Activated T-cell treated with anti-CD3 and anti-CD28 coated beads, Interleukin-2, amount 50 U/mL, for 48 hours (primary cell): ENCODE measurements around the gene TRPM2.
"Not testable (repeated sequence)": the region's sequence is repeated elsewhere in the genome, so short reads cannot be mapped to it uniquely, and the experiment has no call there.

Source experiments
- DNase-seq, 2 experiments: peaks; one replicate each; pipeline ENCODE4 v3.0.0-alpha.2; 2020

TRPM2 gene

DNA sequence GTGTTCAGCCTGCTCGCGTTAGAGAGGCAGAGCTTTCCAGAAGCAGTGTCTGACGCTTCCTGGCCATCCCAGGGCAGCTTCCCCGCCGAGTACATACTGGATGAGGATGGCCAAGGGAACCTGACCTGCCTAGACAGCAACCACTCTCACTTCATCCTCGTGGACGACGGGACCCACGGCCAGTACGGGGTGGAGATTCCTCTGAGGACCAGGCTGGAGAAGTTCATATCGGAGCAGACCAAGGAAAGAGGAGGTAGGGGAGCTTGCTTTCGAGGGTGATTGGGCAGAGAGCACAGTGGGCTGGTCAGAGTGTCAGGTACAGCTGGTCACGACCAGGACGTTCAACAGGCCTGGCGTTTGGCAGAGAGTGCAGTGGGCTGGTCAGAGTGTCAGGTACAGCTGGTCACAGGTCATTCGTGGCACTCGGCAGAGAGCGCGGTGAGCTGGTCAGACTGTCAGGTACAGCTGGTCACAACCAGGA, 22.4 kb downstream of the TRPM2 start:
- no peak for DNase-seq

DNA sequence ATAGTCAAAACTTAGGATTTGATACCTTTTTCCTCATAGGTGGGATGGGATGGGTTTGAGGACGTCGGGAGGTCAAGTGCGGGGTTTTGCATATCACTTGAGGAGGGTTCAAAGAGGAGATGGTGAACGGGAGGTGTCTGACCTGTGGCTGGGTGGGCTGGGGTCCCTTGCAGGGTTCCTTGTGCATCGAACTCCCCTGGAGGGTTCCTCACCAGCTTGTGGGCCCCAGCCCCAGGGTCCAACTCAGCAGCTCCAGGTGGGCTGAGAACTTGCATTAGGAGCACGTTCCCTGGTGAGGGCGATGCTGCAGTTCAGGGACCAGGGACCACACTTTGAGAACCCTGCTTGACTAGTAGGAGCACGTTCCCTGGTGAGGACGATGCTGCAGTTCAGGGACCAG, 23.2 kb downstream of the TRPM2 start:
- no peak for DNase-seq

DNA sequence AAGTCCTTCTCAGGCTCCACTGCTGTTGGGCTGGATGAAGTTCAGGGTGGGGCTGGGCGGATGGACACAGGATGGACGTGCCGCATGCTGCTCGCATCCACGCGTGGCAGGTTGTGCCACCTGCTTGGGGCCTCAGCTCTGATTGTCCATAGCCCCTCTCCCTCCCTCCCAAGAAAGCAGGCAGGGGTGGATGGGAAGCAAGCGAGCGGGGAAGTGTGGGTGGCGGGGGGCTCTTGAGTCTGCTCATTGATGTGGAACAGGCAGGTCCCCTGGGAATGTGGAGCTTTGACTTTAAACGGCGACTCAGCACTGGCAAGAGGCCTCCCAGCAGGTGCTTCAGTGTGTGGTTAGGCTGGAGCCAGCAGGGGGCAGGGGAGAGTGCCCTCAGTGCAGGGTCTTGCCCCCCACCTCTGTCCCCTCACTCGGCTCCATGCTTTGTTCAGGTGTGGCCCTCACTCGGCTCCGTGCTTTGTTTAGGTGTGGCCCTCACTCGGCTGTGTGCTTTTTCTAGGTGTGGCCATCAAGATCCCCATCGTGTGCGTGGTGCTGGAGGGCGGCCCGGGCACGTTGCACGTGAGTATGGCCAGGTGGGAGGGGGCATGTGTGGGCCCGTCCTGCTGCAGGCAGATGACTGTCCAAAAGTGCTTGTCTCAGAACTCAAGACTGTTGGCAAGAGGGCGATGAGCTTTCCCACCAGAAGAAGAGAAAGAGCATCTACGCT, 23.9 kb downstream of the TRPM2 start:
- DNase-seq = no peak

DNA sequence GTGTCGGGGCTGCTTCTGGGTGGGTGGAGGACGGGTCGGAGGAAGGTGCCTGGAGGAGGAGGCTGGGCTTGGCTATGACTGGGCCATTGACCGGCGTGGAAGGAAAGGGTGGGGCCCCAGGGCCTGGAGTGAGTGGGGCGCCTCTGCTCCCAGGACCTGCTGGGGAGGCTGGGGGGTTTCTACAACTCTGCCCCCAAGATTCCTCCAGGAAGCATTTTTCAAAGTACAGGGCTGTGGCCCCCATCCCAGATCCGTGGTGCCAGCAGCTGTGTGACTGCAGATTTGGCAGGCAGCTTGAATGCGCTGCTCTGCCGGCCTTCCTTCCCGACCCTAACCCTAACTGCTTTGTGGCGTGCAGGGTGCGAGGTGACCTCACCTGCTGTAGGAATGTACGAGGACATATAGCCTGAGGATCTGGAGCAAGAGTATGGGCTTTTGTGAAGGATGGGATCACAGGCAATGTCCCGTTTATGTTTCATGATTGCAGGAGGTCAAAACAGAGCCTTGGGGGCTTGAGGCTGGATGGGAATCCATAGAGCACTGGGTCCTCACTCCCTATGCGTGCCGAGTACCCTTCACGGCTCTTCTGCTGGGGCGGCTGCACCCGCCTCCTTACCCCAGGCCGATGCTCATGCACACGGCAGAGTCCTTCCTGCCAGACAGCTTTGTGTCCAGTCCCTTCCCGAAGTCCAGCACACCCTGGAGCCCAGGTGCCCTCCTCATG, 24.7 kb downstream of the TRPM2 start:
- DNase-seq = no peak

DNA sequence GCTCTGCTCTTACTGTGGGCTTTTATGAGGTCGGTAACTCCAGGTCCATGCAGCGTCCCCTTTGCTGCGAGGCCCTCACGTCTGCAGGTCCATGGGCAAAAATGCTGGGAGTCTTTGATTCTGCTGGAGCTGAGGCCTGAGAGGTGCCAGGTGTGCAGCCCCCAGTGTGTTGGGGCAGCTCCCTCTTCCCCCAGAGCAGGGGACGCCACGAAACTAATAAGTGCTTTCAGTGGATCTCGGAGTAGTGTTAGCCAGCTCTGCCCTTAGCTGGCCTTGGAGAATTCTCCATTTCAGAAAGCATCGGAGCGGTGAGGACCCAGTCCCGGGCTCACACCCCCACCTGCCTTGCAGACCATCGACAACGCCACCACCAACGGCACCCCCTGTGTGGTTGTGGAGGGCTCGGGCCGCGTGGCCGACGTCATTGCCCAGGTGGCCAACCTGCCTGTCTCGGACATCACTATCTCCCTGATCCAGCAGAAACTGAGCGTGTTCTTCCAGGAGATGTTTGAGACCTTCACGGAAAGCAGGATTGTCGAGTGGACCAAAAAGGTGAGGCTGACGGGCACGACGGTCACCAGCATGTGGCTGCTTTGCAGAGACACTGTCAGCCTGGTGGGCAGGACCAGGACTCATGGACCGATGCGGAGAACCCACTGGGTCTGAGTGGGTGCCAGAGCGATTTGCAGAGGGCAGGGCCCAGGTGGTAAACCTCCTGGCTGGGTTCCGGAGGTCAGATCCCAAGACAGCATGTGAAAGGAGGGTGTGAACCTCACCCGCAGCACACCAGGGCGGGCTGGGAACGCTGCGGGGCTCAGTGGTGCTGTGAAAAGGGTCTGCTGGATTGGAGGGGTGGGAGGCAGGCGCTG, 25.5 kb downstream of the TRPM2 start:
- no peak for DNase-seq

DNA sequence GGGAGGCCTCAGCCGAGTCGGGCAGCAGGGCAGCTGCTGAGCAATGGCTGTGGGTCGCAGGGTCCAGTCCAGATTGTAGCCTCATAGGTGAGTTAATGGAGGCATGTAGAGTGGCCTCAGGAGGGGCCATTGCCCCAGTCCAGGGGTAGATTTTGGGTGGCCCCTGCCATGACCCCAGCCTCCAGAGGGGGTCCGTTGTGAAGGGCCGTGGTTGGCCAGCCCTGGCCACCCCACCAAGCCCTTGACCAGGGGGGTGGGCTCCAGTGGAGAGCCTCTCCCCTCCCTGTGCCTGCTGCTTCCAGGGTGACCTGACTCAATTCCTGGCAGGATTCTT, 26.1 kb downstream of the TRPM2 start:
- DNase-seq = no peak

DNA sequence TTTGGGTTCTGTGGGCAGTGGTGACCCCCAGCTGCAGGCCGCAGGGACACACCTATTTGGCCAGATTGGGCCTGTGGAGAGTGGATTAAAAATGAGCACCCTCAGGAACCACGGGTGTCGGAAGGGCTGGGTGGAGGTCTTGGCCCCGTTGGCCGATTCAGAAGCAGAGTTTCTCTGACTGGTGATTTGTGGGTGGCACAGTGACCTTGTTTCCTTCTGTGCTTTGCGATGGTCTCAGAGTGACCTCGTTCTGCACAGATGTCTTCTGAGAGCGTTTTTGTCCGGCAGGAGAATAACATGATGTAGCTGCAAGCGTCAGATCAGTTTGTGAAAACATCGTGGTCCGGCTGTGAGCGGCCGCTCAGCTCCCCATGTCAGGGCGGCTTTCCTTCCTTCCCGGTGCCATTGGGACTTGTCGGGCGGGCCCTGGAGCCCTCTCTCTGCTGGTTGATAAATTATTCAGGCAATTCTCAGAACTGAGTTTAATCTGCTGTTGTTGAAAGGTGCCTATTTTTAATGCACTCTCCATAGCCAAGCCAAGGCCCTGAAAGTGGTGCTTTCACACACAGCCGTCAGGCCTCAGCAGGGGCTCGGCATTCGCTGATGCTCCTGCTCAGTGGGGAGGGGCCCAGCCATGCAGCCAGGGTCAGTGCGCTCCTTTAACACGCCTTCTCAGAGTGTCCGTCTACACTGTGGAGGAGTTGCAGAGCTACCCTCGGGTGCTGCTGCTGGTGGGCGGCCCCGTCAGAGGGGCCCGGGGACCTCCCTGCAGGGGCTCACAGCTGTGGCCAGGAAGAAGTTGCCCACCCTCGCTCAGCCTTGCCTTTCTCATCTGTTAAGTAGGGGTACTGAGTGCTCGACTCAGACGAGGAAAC, 26.8 kb downstream of the TRPM2 start:
- no peak for DNase-seq

DNA sequence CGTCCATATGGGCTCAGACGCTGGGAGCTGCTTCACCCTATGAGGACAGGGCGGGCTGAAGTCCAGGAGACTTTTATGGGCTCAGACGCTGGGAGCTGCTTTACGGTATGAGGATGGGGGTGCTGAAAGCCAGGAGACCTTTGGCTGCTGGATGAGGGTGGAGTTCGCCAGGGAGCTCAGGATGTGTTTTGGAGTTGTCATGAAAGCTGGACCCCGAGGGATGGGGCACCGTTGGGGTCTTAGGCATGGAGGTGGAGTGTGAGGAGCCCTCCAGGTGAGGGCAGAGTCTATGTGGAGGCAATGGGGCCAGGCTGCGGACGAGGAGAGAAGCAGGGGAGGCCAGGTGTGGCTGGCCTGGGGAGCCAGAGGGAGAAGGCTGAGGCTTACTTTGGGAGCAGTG, 27.5 kb downstream of the TRPM2 start:
- no peak for DNase-seq

DNA sequence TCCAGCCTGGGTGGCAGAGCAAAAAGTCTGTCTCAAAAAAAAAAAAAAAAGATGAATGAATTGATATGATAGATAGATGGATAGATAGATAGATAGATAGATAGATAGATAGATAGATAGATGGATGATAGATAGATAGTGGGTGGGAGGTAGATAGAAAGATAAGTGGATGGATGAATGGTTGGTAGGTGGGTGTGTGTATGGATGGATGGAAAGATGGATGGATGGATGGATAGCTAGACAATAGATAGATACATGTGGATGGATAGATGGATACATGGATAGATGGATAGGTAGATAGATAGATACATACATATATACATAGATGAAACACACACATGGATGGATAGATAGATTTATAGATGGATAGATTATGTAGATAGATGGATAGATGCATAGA, 28.5 kb downstream of the TRPM2 start:
- no peak for DNase-seq

DNA sequence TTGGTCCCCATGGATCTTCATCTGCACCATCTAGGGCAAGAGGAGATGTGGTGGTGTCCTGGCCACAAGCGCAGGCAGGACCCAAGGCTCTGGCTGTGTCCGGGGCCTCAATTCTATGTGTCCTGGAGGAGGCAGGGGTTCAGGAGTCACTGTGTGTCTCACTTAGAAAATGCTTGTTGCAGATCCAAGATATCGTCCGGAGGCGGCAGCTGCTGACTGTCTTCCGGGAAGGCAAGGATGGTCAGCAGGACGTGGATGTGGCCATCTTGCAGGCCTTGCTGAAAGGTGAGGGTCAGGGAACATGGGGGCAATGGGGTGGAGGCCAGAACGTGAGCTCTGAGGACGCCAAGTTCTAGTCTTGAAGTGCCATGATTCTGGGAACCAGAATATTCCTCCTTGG, 29.1 kb downstream of the TRPM2 start:
- DNase-seq = no peak

DNA sequence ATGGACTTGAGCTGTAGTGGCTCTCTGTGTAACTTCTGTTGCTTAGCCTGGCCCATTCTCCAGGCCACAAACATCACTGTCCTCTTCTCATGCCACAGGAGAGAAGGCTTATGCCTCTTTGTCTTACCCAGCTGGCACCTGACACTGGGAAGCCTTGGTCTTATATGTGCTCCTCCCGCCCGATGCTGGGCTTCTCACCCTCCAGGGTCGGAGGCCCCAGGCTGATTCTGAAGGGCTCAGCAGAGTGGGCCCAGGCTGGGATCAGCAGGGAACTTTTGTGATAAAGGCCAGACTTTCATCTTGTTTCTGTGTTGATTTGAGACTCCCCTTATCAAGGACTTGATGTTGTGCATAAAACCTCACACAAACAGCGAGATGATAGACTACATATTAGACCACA, 29.8 kb downstream of the TRPM2 start:
- no peak for DNase-seq

DNA sequence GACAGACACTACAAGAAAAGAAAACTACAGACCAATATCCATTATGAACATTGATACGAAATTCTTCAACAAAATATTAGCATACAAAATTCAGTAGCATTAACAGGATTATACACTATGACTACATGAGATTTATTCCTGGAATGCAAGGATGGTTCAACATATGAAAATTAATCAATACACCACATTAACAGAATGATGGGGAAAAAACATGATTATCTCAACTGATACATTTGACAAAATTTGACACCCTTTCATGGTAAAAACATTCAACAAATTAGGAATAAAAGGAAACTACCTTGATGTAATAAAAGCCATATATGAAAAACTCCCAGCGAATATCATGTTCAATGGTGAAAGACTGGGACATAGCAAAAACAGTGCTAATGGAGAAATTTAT, 31.5 kb downstream of the TRPM2 start:
- DNase-seq = no peak

DNA sequence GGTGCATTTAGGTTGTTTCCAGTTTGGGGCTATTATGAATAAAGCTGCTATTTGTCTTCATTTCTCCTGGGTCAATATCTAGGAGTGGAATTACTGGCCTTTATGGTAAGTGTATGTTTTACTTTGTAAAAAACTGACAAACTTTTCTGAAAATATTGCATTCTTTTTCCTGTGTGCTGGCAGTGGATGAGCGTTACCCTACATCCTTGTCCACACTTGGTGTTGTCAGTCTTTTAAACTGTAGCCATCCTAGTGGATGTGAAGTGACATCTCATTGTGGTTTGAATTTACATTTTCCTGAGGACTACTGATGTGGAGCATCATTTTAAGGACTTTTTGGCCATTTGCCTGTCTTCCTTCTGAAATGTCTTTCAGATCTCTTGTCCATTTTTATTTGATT, 35.9 kb downstream of the TRPM2 start:
- no peak for DNase-seq

DNA sequence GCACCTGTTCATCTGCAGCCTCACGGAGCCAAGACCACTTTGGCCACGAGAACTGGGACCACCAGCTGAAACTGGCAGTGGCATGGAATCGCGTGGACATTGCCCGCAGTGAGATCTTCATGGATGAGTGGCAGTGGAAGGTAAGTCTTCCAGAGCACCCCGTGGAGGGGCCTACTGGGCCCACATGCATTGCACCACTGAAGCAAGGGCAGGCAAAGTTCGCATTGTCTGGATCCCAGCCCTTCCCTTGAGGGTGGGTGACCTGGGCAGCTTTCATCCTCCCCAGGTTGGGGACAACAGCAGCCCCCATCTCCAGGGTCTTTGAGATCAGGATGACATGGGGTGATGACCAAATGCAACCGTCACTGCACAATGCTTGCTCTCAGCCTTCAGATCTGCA, 37.5 kb downstream of the TRPM2 start:
- no peak for DNase-seq

DNA sequence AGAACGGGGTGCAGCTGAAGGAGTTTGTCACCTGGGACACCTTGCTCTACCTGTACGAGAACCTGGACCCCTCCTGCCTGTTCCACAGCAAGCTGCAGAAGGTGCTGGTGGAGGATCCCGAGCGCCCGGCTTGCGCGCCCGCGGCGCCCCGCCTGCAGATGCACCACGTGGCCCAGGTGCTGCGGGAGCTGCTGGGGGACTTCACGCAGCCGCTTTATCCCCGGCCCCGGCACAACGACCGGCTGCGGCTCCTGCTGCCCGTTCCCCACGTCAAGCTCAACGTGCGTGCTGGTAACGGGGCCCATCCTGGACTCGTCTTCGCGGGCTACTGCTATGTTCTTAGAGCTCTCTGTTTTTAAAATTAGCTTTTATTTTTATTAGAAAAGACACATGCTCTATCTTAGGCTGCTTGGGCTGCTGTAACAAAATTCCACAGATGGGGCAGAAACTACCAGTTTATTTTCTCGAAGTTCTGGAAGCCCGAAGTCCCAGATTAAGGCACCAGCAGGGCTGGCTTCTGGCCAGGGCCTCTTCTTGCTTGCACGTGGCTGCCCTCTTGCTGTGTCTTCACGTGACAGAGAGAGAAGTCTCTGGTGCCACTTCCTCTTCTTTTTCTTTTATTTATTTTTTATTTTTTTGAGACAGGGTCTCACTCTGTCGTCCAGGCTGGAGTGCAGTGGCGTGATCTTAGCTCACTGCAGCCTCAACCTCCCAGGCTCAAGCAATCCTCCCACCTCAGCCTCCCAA, 38.1 kb downstream of the TRPM2 start:
- no peak for DNase-seq

DNA sequence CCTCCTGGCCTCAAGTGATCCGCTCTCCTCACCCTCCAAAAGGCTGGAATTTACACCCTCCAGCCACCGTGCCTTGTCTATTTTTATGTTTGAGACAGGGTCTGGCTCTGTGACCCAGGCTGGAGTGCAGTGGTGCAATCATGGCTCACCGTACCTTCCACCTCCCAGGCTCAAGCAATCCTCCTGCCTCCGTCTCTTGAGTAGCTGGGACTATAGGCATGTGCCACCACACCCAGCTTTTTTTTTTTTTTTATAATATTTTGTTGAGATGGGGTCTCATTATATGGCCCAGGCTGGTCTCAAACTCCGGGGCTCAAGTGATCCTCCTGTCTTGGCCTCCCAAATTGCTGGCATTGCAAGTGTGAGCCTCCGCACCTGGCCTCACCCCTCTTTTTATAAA, 38.8 kb downstream of the TRPM2 start:
- no peak for DNase-seq

DNA sequence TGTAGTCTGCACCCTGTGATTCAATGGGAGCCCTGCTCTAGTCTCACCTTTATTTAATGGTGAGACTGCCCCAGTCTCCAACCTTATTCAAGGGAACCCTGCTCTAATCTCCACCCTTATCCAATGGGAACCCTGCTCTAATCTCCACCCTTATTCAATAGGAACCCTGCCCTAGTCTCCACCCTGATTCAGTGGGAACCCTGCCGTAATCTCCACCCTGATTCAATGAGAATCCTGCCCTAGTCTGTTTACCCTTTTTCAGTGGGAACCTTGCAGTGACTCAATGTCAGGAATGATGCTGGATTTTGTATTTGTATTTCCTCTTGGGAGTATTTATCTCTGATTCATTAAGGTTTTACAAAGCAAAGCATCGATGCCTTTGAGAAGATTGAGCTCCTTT, 39.5 kb downstream of the TRPM2 start:
- DNase-seq = no peak

DNA sequence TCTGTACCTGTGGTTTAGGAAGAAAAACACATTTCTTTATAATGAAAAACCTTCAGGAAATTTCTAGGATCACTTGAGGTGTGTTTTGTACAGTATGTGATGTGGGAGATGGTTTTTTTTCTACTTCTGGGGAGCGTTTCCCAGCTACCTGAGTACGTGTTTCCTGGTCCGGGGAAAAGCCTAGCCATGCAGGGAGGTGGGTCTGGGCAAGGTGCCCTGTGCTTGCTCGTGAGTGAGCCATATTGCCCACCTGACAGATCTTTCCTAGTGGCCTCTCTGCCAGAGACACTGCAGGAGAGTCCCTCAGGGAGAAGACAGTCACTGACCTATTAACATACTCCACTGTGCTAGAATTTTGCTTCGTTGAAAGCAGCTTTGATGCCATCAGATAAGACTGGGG, 41.3 kb downstream of the TRPM2 start:
- DNase-seq = no peak

DNA sequence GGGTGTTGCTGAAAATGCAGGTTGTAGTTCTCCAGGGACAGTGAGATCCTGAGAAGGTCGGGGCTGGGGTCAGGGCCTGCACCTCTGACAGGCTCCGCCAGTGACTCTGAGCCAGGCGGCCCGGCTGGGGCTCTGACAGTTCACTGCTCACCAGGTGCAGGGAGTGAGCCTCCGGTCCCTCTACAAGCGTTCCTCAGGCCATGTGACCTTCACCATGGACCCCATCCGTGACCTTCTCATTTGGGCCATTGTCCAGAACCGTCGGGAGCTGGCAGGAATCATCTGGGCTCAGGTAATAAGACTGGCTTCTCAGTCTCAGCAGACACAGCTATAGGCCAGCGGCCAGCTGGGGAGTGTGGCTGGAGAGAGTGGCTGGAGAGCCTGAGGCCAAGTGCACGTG, 41.8 kb downstream of the TRPM2 start:
- no peak for DNase-seq

DNA sequence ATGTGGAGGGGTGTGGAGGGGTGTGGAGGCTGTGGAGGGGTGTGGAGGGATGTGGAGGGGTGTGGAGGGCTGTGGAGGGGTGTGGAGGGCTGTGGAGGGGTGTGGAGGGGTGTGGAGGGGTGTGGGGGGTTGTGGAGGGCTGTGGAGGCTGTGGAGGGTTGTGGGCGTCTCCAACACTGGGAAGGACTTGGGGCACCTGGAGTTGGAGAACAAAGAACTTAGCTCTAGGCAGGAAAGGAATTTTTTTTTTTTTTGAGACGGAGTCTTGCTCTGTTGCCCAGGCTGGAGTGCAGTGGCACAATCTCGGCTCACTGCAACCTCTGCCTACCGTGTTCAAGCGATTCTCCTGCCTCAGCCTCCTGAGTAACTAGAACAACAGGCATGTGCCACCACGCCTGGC, 43.4 kb downstream of the TRPM2 start:
- DNase-seq = not testable (repeated sequence)

DNA sequence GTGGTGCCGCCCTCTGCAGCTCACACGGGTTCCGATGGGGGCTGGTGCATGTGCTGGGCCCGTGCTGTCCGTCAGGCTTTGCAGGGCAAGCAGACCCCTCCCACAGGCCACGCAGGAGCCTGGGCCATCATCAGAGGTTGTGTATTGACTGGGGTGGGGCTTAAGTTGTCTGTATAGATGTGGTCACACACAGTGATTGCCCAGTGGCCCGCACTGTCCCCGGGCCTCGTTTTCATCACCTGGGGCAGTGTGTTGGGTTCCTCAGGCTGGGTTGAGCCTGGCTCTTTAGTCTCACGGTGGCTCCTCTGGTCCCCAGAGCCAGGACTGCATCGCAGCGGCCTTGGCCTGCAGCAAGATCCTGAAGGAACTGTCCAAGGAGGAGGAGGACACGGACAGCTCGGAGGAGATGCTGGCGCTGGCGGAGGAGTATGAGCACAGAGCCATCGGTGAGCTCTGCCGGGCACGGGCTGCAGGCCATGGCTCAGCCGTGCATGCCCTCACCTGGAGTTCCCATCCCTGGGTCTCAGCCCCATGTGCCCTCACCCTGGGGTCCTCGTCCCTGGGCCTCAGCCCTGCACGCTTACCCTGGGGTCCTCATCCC, 44.1 kb downstream of the TRPM2 start:
- DNase-seq = no peak

DNA sequence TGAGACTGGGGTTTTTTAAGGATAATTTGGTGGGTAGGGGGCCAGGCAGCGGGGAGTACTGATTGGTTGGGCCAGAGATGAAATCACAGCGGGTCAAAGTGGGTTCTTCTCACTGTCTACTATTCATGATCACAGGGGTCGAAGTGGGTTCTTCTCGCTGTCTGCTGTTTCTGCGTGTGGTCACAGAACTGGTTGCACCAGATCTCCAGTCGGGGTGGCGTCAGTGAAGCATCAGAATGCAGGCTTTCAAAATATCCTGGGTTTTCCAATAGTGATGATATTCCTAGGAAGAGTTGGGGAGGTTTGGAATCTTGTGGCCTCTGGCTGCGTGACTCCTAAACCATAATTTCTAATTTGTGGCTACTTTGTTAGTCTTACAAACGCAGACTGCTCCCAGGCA, 45.1 kb downstream of the TRPM2 start:
- DNase-seq = no peak
